ENCODE results near the gene SEPTIN3.
A peak's percentile ranks its signal among the peaks of the same experiment; 100 is the strongest.
"Not testable (repeated sequence)": the region's sequence is repeated elsewhere in the genome, so short reads cannot be mapped to it uniquely, and the experiment has no call there.

SEPTIN3 gene

GRCh38 chr22:41948142-41948541 is 21.1 kb upstream of the SEPTIN3 start:
- no peak for TF ChIP-seq EZH2phosphoT487 (IDR thresholded peaks at IDR 0.05; ENCODE audit: borderline replicate concordance)
- TF ChIP-seq CTCF (conservative IDR thresholded peaks at IDR 0.05; ENCODE audit: low read length): no peak
- Histone ChIP-seq H3K9me3 (ENCODE audit: insufficient read depth, low read depth, low read length) (no peaks in the 10 kb centered on the region), H3K9ac (ENCODE audit: low read depth, low read length, poor library complexity, severe bottlenecking) (peak overlapping the region; percentile 95), H3K27me3 (ENCODE audit: insufficient read depth, low read length, poor library complexity, severe bottlenecking) (no peaks in the 10 kb centered on the region), H3K4me3 (ENCODE audit: low read length, poor library complexity, severe bottlenecking) (peak overlapping the region; percentile 84), H3K36me3 (ENCODE audit: insufficient read depth, low read length) (peaks cover 17% of the 10 kb centered on the region), H3K9me2 (replicated peaks; ENCODE audit: low read depth, low read length) (no peaks in the 10 kb centered on the region), H2AFZ (ENCODE audit: low read length) (0 out of 2 replicates have a peak overlapping the region, but pooled peaks have one; percentile 83), H3F3A (ENCODE audit: low read depth) (no peaks in the 10 kb centered on the region), H3K4me1 (ENCODE audit: insufficient read depth, low read length, poor library complexity, severe bottlenecking) (peaks cover 49% of the 10 kb centered on the region), H4K20me1 (ENCODE audit: insufficient read depth, low read length, poor library complexity, severe bottlenecking) (peaks cover 14% of the 10 kb centered on the region), H3K79me2 (ENCODE audit: insufficient read depth, low read length) (peaks cover 54% of the 10 kb centered on the region), H3K4me2 (ENCODE audit: low read depth, low read length, poor library complexity, severe bottlenecking) (peak overlapping the region; percentile 89)

DNA sequence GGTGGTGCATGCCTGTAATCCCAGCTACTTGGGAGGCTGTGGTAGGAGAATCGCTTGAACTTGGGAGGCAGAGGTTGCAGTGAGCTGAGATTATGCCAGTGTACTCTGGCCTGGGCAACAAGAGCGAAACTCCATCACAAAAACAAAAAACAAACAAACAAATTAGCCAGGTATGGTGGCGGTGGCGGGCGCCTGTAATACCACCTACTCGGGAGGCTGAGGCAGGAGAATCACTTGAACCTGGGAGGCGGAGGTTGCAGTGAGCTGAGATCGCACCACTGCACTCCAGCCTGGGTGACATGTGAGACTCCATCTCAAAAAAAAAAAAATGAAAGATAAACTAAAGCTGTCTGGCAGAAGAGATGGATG is 20.3 kb upstream of the SEPTIN3 start:
- H3K9me2 ChIP-seq (replicated peaks; ENCODE audit: low read depth, low read length); H3K9me3 ChIP-seq (ENCODE audit: insufficient read depth, low read depth, low read length); H3F3A ChIP-seq (ENCODE audit: low read depth); H3K27me3 ChIP-seq (ENCODE audit: insufficient read depth, low read length, poor library complexity, severe bottlenecking); H3K36me3 ChIP-seq (ENCODE audit: insufficient read depth, low read length); H2AFZ ChIP-seq (ENCODE audit: low read length): not testable (repeated sequence)
- H3K79me2 ChIP-seq (ENCODE audit: insufficient read depth, low read length): peaks cover 46% of the 10 kb centered on the region
- H3K4me1 ChIP-seq (ENCODE audit: insufficient read depth, low read length, poor library complexity, severe bottlenecking): peaks cover 44% of the 10 kb centered on the region
- H3K4me3 ChIP-seq (ENCODE audit: low read length, poor library complexity, severe bottlenecking): peak overlapping the region; percentile 84
- H3K9ac ChIP-seq (ENCODE audit: low read depth, low read length, poor library complexity, severe bottlenecking): peak overlapping the region; percentile 52
- H4K20me1 ChIP-seq (ENCODE audit: insufficient read depth, low read length, poor library complexity, severe bottlenecking): peaks cover 10% of the 10 kb centered on the region
- peak overlapping the region; percentile 89 for H3K4me2 ChIP-seq (ENCODE audit: low read depth, low read length, poor library complexity, severe bottlenecking)

DNA sequence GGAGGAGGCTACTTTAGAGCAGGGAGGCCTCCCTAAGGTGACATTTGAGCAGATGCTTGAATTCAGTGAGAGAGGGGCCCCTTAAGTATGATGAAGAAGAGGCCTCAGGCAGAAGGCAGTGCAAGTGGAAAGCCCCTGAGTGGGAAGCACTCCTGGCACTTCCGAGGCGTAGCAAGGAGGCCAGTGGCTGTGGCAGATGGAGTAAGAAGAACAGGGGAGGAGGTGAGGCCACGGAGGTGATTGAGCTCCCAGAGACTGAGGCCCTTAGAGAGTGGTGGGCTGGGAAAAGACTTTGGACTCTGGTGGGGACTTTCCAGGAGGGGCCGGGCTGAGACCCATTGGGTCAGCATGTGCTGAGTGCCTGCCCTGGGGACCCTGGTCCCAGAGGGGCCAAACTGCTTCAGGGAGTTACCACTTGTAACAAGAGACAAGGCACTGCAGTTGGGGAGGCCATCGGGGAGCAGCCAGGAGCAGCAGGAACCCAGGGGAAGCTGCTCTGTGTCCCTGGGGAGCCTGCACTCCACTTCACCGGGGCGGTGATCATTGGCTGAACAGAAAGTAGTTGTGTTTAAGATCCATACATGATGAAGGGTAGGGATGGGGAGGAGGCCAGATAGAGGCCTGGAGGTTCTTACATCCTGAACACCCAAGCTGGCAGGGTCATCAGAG is 19.8 kb upstream of the SEPTIN3 start:
- H2AFZ ChIP-seq (ENCODE audit: low read length): no peak overlapping the region
- H3K36me3 ChIP-seq (ENCODE audit: insufficient read depth, low read length): peaks cover 7% of the 10 kb centered on the region
- TF ChIP-seq CTCF (conservative IDR thresholded peaks at IDR 0.05; ENCODE audit: low read length): no peak
- no peak for TF ChIP-seq EZH2phosphoT487 (IDR thresholded peaks at IDR 0.05; ENCODE audit: borderline replicate concordance)
- peak overlapping the region; percentile 52 for H3K9ac ChIP-seq (ENCODE audit: low read depth, low read length, poor library complexity, severe bottlenecking)
- peaks cover 10% of the 10 kb centered on the region for H4K20me1 ChIP-seq (ENCODE audit: insufficient read depth, low read length, poor library complexity, severe bottlenecking)
- no peaks in the 10 kb centered on the region for H3K27me3 ChIP-seq (ENCODE audit: insufficient read depth, low read length, poor library complexity, severe bottlenecking)
- peaks cover 41% of the 10 kb centered on the region for H3K79me2 ChIP-seq (ENCODE audit: insufficient read depth, low read length)
- peak overlapping the region; percentile 89 for H3K4me2 ChIP-seq (ENCODE audit: low read depth, low read length, poor library complexity, severe bottlenecking)
- no peaks in the 10 kb centered on the region for H3F3A ChIP-seq (ENCODE audit: low read depth)
- peak overlapping the region; percentile 84 for H3K4me3 ChIP-seq (ENCODE audit: low read length, poor library complexity, severe bottlenecking)
- H3K9me3 ChIP-seq (ENCODE audit: insufficient read depth, low read depth, low read length): no peaks in the 10 kb centered on the region
- no peaks in the 10 kb centered on the region for H3K9me2 ChIP-seq (replicated peaks; ENCODE audit: low read depth, low read length)
- peaks cover 42% of the 10 kb centered on the region for H3K4me1 ChIP-seq (ENCODE audit: insufficient read depth, low read length, poor library complexity, severe bottlenecking)

- H3K27me3 ChIP-seq (ENCODE audit: insufficient read depth, low read length, poor library complexity, severe bottlenecking): no peaks in the 10 kb centered on the region
- H3K79me2 ChIP-seq (ENCODE audit: insufficient read depth, low read length): peaks cover 20% of the 10 kb centered on the region
- no peak within 1 kb of the TSS for H2AFZ ChIP-seq (ENCODE audit: low read length)
- no peak within 1 kb of the TSS for H3K4me2 ChIP-seq (ENCODE audit: low read depth, low read length, poor library complexity, severe bottlenecking)
- H3K4me3 ChIP-seq (ENCODE audit: low read length, poor library complexity, severe bottlenecking): no peak within 1 kb of the TSS
- no peak for TF ChIP-seq EZH2phosphoT487 (IDR thresholded peaks at IDR 0.05; ENCODE audit: borderline replicate concordance)
- TF ChIP-seq CTCF (conservative IDR thresholded peaks at IDR 0.05; ENCODE audit: low read length): no peak
- no peaks in the 10 kb centered on the region for H3K9me3 ChIP-seq (ENCODE audit: insufficient read depth, low read depth, low read length)
- no peaks in the 10 kb centered on the region for H3K9me2 ChIP-seq (replicated peaks; ENCODE audit: low read depth, low read length)
- H3F3A ChIP-seq (ENCODE audit: low read depth): no peaks in the 10 kb centered on the region
- peaks cover 34% of the 10 kb centered on the region for H3K4me1 ChIP-seq (ENCODE audit: insufficient read depth, low read length, poor library complexity, severe bottlenecking)
- H3K36me3 ChIP-seq (ENCODE audit: insufficient read depth, low read length): no peaks in the 10 kb centered on the region
- H3K9ac ChIP-seq (ENCODE audit: low read depth, low read length, poor library complexity, severe bottlenecking): no peak within 1 kb of the TSS
- no peaks in the 10 kb centered on the region for H4K20me1 ChIP-seq (ENCODE audit: insufficient read depth, low read length, poor library complexity, severe bottlenecking)
Measured at GRCh38 chr22:41951898-41952474, 17.3 kb upstream of the SEPTIN3 start, which contains the start of gene SMIM45. Gene SMIM45 (plus strand): TSS chr22:41952150.
